GM13976 (cell line): ENCODE measurements around the gene CAMK2A.

ENCODE experiments used
- DNase-seq: peaks from one replicate; pipeline ENCODE4 v3.0.0; 2012; ENCODE audit warnings: low spot score
- in situ Hi-C: fragments of 300-500 bp; cut with MboI; formaldehyde crosslinking; loops from one replicate; pipeline ENCODE4 v1.12.0; 2022; ENCODE audit warnings: low sequenced_read_pairs, mixed read lengths, inconsistent platforms; ENCODE audit not compliant: unreplicated experiment
- TF ChIP-seq, protein P1 (sequence below): IDR thresholded peaks from 2 replicates; pipeline ENCODE4 v1.5.1; 2012; ENCODE audit warnings: borderline replicate concordance, mild to moderate bottlenecking; ENCODE audit not compliant: insufficient read depth; ENCODE audit errors: extremely low read depth, missing control alignments, control extremely low read depth

CAMK2A gene

DNA sequence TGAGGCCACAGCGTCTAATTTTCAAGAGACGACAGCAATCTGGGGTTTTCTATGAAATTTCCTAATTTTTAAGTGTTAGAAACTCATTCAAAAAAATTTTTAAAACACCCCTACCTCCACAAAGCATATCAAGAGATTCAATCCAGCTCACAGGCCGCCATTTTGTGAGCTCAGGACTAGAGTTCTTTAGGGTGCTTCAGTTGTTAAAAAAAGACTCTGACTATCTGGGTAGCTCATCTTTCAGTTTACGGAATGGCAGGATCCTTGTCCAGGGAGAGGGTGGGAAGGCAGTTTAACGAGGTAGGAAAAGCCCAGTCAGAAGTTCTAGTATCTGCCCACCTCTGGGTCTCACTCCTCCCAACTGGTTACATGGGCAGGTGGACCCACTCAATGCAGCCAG is 43.1 kb downstream of the CAMK2A start:
- in situ Hi-C loops, result no loop called here
- TF ChIP-seq, protein P1, sequence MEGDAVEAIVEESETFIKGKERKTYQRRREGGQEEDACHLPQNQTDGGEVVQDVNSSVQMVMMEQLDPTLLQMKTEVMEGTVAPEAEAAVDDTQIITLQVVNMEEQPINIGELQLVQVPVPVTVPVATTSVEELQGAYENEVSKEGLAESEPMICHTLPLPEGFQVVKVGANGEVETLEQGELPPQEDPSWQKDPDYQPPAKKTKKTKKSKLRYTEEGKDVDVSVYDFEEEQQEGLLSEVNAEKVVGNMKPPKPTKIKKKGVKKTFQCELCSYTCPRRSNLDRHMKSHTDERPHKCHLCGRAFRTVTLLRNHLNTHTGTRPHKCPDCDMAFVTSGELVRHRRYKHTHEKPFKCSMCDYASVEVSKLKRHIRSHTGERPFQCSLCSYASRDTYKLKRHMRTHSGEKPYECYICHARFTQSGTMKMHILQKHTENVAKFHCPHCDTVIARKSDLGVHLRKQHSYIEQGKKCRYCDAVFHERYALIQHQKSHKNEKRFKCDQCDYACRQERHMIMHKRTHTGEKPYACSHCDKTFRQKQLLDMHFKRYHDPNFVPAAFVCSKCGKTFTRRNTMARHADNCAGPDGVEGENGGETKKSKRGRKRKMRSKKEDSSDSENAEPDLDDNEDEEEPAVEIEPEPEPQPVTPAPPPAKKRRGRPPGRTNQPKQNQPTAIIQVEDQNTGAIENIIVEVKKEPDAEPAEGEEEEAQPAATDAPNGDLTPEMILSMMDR, result no peak
- DNase-seq, result no peak

GRCh38 chr5:150245808-150246207 is 43.8 kb downstream of the CAMK2A start:
- in situ Hi-C loops, result no loop called here
- DNase-seq, result no peak
- TF ChIP-seq, protein P1, result no peak

DNA sequence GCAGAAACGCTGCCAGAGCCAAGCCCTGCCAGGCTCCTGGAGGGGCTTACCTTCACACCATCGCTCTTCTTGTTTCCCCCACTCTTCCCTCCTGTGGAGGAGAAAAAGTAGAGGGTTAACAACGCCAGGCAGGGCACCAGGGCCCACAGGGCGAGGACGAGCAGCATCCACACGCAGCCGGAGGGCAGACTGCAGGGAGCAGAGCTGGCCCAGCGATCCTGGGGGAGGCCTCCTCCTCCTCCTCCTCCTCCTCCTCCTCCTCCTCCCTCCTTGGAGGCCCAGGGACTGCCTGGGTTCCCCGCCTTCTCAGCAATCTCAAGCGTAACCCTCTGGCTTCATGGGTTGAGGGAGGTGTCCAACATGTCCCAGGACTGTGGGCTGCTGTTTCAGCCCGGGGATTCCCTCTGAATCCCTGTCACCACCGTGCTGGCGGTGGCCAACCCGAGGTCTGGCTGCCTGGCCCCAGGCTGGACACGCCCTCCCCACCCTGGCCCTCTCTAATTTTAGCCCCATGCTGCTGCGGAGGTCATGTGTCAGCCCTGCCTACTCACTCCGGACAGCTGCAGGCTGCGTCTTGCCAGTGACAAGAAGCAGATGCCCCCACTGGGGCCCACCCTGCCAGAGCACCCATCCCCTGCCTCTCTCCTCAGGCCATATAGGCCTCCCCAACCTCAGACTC is 44.3 kb downstream of the CAMK2A start:
- TF ChIP-seq, protein P1, result no peak
- in situ Hi-C loops, result no loop called here
- DNase-seq, result no peak

DNA sequence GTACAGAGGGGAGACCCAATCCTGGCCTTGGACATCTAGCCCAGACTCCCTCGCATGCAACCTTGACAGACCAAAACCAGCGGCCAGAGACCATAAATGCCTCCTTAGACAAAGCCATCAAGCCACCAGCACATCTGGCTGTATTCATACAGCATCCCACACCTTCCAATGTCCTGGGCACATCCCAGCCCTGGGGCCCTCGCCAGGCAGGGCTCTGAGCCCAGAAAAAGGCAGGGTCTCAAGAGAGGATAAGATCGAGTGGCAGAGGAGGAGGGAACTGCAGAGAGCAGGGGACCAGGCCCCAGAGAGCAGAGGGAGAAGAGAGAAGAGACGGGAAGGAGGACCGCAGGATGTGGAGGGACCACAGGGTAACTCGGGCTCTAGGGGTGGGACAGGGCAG is 45.4 kb downstream of the CAMK2A start:
- in situ Hi-C loops, result no loop called here
- DNase-seq, result no peak
- TF ChIP-seq, protein P1, result no peak

DNA sequence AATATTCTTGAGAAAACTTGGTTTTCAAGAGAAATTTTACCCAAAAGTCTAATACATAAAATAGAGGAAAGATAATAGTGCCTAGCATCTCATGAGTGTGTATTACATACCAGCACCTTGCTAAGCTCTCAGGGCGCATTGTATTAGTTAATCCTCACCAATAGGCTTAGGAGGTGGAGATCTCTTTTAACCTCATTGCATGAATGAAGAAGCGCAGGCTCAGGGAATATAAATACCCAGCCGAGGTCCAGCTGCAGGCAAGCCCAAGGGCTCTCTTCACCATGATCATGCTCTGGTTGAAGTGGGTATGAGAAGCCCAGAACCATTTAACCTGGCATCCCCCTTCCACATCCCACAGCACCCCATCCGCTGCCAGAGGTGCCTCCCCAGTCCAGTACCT is 46.0 kb downstream of the CAMK2A start:
- no peak for DNase-seq

DNA sequence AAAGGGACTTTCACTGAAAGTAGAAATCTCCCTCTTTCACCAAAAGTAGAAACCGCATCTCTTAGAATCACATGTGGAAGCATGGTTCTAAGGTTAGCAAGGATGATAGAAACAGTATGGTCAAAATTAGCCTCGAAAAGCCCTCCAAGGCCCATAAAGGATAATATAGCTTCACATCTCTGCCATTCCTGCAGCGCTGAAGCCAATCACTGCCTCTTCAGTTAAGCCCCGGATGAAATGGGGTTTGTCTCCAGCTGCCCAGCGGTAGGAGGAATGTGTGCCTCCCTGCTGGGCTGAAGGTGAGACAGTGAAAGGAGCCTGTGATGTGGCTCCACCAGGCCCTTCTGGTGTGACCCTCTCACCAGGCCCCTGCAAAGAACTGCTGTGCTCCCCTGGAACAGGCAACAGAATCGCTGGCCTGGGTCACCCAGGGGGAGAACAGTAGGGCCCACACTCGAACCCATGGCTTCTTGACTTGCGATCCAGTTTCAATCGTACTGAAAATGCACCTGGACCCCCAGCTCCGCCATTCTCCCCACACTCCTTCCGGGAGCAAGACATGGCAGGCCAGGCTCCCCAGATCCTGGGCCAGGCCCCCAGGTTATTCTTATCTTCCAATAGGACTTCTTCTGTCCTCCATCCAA is 47.2 kb downstream of the CAMK2A start:
- TF ChIP-seq, protein P1, result no peak
- in situ Hi-C loops, result no loop called here
- DNase-seq, result no peak

More for the DNA sequence above, 46.0 kb downstream of the CAMK2A start:
- in situ Hi-C loops, result no loop called here
- TF ChIP-seq, protein P1, result no peak
